NCI-H2227 (cell line): ENCODE results near the gene AAGAB.

Experiments
- DNase-seq: peaks from one replicate; lab custom pipeline; 2025; ENCODE audit not compliant: unreplicated experiment; lab: John Stamatoyannopoulos, UW

The AAGAB gene

DNA sequence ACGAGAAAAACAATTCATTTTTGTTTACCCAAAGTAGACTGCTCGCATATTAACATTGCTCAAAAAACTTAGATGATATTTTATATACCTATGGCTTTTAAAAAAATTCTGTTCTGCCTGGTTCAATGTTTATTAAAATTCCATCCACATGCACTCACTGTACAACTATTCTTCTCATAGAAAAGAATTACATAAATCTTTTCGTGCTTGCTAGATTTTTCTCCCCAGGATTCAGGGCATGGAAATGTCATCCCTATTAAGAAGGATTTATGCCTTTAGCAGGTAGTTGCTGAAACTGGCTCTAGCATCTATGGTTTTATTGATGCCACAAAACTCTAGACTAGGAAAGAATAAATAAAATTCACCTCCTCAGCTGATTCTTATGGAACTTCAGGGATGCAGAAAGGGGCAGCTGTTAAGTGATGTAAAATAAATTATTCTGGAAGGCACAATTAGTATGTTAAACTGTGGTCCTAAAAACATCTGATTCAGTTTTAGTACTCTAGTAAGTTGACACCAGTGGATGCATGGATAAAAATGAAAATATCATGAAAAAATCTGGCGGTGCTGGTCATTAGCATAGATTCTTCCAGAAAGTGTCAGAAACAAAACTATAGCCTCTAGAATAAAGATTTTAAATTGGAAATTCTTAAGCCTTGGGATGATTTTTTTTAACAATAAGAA, 41.6 kb downstream of the AAGAB start:
- DNase-seq, result no peak

DNA sequence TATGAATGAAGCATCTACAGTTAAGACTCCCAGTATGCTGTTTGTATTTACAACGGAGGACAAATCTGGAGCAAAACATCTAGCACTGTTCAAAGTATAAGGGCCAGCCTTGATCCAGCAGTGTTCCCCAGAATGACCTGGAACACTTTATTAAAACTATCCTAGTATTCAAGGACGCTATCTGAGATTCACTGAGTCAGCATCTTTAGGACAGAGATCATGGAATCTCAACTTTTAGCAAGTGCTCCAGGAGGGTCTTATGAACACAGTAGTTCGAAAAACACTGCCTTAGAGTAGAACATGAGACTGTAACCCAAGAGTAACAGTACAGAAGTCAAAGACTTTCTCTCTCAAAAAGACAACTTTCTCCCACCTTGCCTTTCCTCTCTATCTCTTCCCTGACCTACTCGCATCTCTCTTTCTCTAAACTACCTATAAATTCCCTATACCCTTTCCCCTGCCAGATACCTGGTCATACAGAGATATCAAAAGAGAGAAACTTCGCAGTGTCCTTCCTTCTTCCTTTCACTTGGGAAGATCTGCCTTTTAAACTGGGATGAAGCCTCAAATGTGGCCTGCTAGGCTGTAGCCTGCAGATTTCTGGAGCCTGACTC, 43.8 kb downstream of the AAGAB start:
- no peak for DNase-seq

DNA sequence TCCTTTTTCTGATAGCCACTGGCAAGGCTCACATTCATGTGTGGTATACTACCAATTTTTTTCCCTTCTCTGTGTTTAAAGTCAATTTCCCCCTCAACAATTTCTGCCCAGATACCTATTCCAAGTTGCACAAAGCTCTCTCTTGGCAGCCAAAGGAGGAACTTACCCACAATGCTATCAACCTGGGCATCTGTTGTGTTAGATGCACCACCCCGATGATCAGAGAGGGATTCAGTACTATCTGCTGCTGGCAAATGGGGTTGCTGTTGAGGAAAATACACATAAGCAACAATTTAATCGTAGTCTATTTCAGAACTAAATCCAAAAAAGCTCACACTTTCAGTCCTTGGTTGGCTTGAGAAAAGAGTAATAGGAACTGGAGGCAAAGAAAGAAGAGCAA, 46.1 kb downstream of the AAGAB start:
- DNase-seq, result no peak

DNA sequence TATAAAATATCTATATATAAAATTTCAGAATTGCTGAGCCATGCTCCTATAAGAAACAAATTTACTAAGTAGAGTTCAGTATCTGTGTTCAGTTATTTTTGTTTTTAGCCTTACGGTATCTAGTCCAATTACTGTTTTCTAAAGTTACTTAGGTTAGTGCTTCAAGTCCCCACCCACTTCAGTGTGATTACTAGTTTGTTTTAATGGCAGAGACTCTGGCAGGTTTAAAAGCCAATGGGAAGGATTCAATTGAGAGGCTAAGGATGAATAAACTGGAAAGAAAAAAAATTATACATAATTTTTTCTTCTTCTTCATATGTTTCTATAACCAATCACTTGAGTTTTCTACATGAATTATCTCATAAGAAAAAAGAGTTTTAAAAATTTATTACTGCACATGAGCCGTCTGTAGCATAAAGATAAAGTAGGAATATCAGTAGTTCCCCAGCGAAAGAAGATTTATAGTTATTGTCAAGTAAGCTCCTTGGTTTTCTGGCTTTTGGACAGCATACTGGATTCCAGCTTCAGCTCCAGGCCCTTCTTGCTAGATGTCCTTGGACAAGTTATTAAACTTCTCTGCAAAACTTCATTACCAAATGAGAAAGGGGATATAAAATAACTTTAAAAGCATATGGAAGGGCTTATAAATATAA, 46.8 kb downstream of the AAGAB start:
- no peak for DNase-seq

DNA sequence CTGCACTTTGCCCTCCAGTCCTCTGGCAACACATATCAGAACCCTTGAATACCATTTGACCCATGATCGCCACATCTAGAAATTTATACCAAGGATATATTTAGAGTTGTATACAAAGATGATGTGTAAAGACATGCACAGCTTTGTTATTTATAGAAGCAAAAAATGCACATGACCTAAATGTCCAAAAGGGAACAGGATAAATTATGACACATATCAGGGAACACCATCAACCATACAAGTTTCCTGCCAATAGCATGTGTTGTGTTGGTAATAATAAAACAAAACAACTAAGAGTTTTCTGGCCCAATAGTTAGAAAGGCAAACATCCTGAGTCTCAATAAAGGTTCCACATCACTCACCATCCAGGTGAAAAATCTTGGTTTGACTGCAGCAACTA, 51.5 kb downstream of the AAGAB start:
- DNase-seq, result no peak

DNA sequence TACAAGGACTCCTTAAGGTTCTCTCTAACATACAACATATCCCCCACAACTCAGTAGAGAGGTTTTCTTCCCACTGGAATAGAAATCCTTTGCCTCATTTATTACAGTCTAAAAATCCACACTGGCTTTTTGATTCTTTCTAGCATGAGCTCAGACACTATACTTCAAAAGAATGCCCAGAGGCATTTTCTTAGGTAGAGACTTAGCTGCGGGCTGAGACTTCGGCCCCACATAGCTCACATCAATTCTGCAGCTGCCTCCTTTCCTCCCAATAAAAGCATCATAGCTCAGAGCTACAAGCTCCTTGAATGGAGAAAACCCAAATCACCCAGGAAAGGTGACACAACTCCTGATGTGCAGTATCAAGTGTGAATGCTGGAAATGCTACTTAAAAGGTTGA, 52.4 kb downstream of the AAGAB start:
- DNase-seq, result no peak

DNA sequence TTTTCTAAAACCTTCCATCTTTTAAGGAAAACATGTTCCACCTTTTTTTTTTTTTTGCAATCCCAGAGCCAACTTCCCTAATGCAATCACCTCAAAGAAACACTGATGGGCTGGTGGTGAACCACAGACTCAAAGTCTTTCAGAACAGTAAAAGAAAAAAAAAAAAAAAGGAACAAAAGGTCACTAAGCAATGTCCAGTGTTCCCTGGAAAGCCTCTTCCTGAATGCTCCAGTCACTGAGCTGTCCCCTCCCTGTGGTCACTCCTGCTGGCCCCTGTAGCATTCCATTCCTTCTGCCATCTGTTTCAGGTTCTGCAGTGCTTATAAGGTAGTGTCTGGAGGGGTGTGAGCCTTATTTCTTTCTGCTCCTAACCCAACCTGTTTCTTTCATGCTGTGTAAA, 53.3 kb downstream of the AAGAB start:
- DNase-seq, result no peak

DNA sequence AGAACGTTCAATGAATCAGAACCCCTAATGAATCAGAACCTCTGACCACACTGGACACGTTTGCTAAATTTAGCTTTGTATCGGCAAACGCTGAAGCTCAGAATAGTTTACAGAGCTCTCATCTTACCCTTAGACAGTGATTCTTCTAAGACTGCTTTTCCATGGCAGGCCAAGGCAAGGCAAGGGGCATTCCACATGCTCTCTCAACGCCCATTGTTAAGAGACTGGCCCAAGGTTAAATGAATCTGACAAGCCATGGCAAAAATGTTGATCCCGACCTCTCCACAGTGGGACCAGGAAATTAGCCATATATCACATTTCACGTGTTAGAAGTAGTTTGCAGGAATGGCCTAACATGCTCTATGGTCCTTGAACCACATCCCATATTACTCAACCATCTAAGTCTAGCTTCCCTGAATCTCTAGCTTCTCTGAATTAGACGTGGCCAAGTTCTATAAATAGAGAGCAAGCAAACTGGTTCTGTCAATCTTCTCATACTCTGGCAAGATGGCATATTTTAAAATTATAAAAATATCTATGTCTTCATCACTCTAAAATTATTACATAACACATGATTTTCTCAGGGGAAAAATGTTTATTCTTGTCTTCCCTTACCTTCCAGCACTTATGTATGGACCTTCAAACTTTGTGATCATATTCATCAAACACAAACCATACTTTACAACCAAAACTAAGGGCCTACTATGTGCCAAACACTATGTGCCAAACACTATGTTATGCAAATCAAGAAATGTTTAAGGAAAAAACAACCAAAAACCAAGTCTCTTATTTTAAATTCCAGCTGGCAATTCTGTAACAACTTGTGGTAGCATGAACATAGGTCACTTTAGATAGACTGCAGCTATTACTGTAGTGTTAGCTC, 54.3 kb downstream of the AAGAB start:
- DNase-seq, result no peak

DNA sequence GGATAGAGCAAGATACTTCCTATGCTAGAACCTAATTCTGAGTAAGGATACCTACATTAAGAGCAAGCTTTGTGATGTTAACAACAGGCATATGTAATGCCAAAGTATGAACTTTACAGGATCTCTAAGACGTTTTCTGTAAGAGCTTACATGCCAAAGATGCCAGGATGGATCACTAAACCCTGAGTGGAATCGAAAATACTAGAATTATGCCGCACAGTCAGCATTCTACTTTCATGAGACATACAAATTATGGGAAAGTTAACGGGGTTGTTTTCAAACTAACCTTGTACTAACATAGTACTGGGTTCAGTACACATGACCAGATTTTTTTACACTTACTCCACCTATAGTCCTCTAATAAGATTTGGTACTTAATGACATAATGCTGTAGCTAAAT, 55.1 kb downstream of the AAGAB start:
- no peak for DNase-seq

DNA sequence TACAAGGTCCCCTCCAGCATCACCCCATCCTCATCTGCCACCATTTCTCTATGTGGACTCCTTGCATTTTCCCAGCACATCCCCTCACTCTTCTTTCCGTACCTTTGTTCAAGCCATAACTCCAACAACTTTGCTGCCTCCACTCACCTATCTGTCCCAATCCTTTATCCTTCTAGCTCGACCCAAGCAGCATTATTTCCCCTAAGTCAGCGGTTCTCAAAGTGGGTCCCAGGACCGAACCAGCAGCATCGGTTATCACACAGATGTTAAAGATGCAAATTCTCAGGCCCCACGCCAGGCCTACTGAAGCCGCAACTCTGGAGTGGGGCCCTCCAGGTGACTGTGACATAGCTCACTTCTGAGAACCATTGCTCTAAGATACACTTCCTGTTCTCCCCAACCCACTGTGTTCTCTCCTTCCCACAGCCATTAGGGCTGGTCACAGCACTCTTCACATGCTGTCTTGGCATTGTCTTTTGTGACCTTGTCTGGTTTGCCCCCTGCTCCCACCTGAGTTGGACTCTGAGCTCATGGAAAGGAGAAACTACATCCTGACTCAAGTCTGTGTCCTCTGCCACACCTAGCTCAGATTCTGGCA, 56.2 kb downstream of the AAGAB start:
- DNase-seq, result no peak

DNA sequence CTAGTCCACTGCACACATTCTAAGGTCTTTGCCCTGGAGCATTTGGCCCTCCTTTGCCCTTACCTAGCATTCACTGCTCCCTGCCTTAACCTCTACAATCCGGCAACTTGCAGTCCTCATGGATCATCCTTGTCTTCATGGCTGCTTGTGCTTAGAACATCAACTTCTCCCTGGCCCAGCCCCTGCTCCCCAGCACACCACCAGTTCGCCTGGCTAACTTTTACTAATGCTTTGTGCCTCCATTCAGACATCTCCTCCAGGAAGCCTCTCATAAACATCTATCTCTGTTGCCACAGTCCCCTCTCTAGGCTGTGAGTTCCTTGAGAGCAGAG, 57.1 kb downstream of the AAGAB start:
- no peak for DNase-seq

DNA sequence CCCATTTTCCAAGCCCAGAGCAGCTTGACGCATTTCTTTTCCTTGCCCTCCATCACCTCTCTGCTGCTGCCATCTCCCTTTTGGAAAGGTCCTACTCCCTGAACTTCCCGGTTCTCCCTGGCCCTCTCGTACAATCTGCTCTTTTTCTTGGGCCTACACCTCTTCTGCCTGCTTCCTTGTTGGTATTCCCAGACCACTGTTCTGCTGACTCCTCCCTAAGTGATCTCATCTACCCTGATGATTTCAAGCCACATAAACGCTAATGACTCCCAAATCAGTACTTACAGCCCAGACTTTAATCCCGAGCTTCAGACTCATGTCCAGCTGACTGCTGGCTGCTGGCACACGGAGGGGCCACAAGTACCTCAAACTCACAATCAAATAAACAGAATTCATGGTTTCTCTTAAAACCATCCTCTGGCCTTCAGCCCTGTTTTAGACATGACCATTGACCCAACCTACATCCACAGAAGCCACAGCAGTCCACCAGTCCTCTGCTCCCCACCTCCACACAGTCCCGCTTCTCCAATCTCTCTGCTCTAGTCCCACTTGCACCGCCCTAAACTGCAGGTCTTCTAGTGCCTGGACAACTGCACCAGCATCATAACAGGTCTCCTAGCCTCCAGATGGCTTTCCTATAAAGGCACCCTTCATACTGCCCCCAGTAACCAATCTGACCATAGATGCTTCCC, 57.6 kb downstream of the AAGAB start:
- DNase-seq, result no peak

DNA sequence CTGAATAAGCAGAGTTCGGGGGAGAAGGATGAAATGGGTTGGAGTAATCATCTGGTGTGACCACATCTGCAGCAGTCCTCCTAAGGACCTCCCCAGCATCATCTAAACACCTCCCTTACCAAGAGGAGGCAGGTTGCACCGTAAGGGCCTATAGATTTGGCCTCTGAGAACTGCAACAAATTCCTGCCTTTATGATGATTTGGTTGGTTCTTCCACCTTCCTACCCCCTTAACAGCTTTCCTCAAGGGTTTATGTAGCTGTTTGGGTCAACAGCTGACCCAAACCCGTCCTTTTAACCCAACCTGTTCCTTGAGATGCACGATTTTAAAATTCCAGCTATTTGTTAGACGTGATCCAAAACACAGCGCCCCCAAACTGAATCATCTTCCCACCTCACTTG, 58.2 kb downstream of the AAGAB start:
- DNase-seq, result no peak

DNA sequence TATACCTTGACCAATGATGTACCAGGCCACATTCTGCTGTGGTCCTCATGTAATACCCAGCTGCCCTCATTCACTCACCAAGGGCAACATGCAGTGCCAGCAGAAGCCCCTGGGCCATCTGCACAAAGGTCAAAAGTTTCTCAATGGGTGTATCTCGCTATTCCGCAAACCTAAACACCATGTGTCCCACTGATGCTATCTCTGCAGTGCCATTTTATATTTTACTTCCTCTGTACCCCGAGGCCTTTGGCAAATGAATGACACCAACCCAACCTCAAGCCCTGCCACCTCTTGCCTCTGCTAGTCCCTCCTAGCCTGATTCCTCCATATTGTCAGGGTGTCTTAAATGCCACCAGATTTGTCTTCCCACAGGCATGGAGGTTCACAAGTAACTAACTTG, 59.2 kb downstream of the AAGAB start:
- DNase-seq, result no peak

DNA sequence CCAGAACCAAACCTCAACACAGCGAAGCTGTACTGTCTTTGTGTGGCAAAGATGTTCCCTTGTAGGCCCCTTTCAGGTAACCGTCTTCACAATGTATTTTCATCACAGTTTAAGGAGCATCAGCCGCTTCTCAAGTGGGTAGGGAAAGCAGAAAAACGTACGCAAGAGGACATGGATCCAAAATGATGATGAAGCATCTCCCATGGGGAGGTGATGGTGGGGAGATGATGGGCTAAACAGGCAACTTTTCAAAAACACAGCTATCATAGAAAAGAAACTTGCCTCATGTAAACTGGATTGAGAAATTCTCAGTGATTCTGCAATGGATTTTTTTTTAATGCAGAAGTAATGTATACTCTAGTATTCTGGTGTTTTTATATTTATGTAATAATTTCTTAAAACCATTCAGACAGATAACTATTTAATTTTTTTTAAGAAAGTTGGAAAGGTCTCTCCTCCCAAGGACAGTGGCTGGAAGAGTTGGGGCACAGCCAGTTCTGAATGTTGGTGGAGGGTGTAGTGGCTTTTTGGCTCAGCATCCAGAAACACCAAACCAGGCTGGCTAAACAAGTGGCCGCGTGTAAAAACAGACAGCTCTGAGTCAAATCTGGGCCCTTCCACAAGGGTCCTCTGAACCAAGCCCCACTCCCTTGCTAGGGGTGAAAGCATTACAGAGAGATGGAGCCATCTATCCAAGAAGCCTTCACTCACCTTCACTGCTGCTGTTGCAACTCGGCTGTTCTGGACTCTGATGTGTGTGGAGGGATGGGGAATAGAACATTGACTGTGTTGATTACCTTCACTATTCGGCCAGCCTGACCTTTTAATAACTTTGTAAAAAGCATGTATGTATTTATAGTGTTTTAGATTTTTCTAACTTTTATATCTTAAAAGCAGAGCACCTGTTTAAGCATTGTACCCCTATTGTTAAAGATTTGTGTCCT, 60.0 kb downstream of the AAGAB start:
- no peak for DNase-seq

DNA sequence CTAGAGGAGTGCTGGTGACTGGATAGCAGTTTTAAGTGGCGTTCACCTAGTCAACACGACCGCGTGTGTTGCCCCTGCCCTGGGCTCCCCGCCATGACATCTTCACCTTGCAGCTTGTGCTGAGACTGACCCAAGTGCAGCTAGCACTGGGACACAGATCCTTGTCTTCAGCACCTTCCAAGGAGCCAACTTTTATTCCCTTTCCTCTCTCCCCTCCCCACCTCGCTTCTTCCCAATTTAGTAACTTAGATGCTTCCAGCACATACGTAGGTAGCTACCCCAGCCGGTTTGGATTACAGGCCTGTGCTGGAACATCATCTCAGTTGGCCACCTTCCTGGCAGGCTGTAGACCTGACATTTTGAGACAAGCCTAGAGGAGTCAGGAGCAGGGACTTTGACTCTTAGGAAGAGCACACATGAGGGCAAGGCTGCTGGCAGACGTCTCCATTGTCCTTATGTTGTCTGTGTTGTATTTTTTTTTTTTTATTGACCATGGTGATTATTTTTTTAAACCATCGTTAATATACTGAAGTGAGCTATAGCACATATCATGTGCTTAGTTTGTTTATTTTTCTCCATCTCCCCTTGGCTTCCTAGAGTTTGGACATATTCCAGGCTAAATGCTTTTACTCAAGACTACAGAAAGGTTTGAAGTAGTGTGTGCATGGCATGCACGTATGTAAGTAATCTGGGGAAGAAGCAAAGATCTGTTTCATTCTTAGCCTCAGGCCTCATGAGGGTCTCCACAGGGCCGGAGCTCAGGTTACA, 61.1 kb downstream of the AAGAB start:
- no peak for DNase-seq

DNA sequence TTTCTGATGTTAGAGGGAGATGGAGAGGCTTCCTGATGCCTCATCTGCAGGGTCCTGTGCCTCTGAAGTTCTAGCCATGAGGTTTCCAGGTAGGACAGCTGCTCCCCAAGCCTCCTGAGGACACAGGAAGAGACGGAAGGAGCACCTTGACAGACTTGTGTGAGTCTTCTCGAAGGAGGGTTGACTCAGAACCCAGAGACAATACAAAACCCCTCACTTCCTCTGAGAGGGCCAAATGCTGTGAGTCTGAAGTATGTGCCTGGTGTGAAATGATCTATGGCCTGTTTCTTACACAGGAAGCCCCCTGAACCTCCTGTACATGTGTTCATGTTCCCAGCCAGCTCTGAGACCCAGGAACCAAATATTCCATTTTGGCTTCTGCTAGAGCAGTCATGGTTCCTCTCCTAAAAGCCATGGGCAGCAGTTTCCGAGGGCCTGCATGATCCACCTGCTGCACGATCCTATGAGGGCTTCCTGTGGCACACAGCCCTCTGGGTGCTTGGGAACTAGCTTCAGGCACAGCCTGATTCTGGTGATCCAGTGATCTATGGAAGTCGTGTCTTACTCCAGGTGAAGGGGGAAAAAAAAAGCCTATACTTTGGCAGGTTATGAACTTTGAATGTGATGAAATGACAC, 62.2 kb downstream of the AAGAB start:
- DNase-seq, result no peak

DNA sequence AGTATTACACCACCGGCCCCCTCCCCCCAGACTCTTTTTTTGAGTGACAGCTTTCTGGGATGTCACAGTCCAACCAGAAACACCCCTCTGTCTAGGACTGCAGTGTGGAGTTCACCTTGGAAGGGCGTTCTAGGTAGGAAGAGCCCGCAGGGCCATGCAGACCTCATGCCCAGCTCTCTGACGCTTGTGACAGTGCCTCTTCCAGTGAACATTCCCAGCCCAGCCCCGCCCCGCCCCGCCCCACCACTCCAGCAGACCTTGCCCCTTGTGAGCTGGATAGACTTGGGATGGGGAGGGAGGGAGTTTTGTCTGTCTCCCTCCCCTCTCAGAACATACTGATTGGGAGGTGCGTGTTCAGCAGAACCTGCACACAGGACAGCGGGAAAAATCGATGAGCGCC, 63.6 kb downstream of the AAGAB start:
- DNase-seq, result no peak

DNA sequence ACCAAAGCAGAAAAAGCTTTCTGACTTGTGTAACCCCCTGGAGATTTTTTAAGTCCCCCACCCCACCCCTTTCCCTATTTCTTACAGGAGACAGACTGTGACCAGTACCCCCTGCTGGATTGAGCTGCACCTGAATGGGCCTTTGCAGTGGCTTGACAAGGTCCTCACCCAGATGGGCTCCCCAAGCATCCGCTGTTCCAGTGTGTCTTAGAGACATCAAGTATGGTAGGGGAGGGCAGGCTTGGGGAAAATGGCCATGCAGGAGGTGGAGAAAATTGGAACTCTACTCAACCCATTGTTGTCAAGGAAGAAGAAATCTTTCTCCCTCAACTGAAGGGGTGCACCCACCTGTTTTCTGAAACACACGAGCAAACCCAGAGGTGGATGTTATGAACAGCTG, 64.1 kb downstream of the AAGAB start:
- no peak for DNase-seq
